Measurements from ENCODE around the gene IFITM5.

Gene IFITM5

DNA sequence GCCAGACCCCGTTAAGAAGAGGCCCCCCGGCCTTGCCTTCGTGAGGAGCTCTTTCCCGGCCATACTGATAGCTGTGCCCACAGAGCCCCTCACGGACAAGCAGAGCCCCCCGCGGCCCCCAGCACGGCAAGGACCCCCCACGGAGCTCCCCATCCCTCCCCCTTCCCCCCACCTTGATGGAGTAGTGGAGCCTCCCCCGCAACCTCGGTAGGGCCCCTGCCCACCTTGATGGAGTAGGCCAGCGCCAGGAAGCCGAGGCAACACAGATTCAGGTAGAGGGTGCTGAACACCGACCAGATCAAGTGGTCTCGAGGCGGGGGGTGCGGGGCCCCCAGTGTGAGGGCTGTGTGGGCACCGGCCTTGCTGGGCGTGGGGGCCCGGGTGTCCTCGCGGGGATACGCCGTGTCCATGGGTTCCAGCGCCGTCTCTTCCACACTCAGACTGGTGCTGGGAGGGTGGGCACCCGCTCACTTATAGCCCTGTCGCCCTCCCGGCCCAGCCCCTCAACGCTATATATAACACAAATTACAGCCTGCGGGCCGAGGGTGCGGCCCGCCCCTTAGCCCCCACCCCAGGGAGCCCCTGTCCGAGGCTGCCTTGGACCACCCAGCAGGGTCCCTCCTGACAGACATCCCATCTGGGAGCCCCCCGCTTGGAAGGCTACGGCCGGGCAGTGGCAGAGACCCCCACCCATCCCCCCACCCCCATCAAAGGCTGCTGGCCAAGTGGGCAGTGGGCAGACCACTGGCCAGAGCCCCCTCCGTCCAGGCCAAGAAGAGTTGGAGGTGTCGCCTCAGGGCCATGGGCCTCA lies at the start of gene IFITM5:
IFITM5 (minus strand) TSS at position 446 of the 811 bp plus-strand sequence; CDS start at position 410, 36 bp downstream.
- no peaks in the 10 kb centered on the region for H3K27me3 ChIP-seq (ENCODE audit: control insufficient read depth, insufficient read depth, low read length)
- H3K4me1 ChIP-seq (ENCODE audit: control insufficient read depth, low read depth, low read length), result peaks cover 10% of the 10 kb centered on the region
- H3K36me3 ChIP-seq (ENCODE audit: control insufficient read depth, low read depth, low read length), result peaks cover 5% of the 10 kb centered on the region
- H3K27ac ChIP-seq (ENCODE audit: low read length), result no peak within 1 kb of the TSS
- H3K9ac ChIP-seq (ENCODE audit: low read length), result no peak within 1 kb of the TSS
- no peaks in the 10 kb centered on the region for H3K9me3 ChIP-seq (ENCODE audit: control insufficient read depth, low read depth, low read length)
- no peak within 1 kb of the TSS for H3K4me3 ChIP-seq (ENCODE audit: low read length)

DNA sequence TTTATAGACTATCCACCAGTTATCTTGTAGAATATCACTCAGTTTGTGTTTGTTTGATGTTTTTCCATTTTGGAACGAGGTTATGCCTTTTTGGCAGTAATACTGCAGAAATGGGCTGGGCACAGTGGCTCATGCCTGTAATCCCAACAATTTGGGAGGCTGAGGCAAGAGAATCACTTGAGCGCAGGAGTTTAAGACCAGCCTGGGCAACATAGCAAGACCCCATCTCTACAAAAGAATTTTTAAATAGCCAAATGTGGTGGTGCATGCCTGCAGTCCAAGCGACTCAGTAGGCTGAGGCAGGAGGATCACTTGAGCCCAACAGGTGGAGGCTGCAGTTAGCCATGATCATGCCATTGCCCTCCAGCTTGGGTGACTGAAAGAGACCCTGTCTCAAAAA lies 47.2 kb upstream of the IFITM5 start:
- no peaks in the 10 kb centered on the region for H3K36me3 ChIP-seq (ENCODE audit: control insufficient read depth, low read depth, low read length)
- no peak overlapping the region for H3K4me3 ChIP-seq (ENCODE audit: low read length)
- H3K9me3 ChIP-seq (ENCODE audit: control insufficient read depth, low read depth, low read length), result no peaks in the 10 kb centered on the region
- no peaks in the 10 kb centered on the region for H3K27me3 ChIP-seq (ENCODE audit: control insufficient read depth, insufficient read depth, low read length)
- no peak overlapping the region for H3K9ac ChIP-seq (ENCODE audit: low read length)
- peaks cover 10% of the 10 kb centered on the region for H3K4me1 ChIP-seq (ENCODE audit: control insufficient read depth, low read depth, low read length)
- H3K27ac ChIP-seq (ENCODE audit: low read length), result no peak overlapping the region

DNA sequence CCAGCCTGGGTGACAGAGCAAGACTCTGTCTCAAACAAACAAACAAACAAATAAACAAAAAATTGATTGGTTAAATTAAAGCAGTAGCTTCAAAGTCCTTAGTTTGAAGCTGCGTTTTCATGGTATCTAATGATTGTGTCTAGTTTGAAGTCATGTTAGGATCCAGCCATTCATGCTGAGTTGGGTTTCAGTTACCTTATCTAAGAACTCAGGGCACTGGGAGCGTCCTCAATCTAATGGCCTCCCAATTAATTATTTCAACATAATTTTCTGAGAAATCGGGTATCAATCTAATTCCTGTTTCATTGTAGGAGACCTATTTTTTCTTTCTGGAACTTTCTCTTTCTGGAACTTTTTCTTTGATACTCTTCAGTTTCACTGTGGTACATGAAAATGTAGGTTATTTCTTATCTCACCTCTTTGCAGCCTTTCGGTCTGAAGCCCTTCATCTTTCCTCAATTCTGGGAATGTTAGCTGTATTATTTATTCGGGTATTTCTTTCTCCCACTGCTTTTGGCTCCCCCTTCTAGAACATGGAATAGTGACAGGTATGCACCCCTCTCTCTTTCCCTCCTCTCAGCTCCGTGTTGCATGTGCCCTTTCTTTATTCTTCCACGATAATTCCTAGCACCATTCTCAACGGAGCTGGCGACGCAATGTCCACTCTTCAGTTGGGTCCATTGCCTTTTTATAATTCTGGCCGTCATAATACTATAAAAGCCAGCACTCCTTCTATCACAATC lies 45.7 kb upstream of the IFITM5 start:
- H3K4me3 ChIP-seq (ENCODE audit: low read length), result no peak overlapping the region
- no peaks in the 10 kb centered on the region for H3K27me3 ChIP-seq (ENCODE audit: control insufficient read depth, insufficient read depth, low read length)
- no peaks in the 10 kb centered on the region for H3K9me3 ChIP-seq (ENCODE audit: control insufficient read depth, low read depth, low read length)
- no peak overlapping the region for H3K27ac ChIP-seq (ENCODE audit: low read length)
- peaks cover 25% of the 10 kb centered on the region for H3K4me1 ChIP-seq (ENCODE audit: control insufficient read depth, low read depth, low read length)
- H3K36me3 ChIP-seq (ENCODE audit: control insufficient read depth, low read depth, low read length), result no peaks in the 10 kb centered on the region
- H3K9ac ChIP-seq (ENCODE audit: low read length), result no peak overlapping the region

DNA sequence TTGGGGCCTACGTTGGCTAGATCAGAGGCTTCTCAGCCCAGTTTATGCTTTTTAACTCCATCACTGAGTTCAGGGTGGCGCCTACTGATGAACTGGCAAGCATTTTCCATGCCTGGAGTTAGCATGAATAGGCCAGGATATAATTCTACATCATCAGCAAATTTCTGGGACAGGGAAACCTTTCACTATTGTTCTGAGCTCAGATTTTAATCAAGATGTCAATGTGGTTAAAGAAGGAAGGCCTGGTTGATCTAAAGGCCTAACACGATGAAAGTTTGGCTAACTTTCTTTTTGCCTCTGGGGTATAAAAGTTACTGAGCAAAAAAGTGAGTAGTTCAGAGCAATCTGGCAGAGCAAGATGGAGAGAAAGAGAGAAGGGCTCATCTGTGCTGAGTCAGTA lies 43.0 kb upstream of the IFITM5 start:
- Histone ChIP-seq H3K27me3 (ENCODE audit: control insufficient read depth, insufficient read depth, low read length) (no peaks in the 10 kb centered on the region), H3K27ac (ENCODE audit: low read length) (no peak overlapping the region), H3K9me3 (ENCODE audit: control insufficient read depth, low read depth, low read length) (no peaks in the 10 kb centered on the region), H3K36me3 (ENCODE audit: control insufficient read depth, low read depth, low read length) (no peaks in the 10 kb centered on the region), H3K9ac (ENCODE audit: low read length) (no peak overlapping the region), H3K4me3 (ENCODE audit: low read length) (no peak overlapping the region), H3K4me1 (ENCODE audit: control insufficient read depth, low read depth, low read length) (peaks cover 27% of the 10 kb centered on the region)

DNA sequence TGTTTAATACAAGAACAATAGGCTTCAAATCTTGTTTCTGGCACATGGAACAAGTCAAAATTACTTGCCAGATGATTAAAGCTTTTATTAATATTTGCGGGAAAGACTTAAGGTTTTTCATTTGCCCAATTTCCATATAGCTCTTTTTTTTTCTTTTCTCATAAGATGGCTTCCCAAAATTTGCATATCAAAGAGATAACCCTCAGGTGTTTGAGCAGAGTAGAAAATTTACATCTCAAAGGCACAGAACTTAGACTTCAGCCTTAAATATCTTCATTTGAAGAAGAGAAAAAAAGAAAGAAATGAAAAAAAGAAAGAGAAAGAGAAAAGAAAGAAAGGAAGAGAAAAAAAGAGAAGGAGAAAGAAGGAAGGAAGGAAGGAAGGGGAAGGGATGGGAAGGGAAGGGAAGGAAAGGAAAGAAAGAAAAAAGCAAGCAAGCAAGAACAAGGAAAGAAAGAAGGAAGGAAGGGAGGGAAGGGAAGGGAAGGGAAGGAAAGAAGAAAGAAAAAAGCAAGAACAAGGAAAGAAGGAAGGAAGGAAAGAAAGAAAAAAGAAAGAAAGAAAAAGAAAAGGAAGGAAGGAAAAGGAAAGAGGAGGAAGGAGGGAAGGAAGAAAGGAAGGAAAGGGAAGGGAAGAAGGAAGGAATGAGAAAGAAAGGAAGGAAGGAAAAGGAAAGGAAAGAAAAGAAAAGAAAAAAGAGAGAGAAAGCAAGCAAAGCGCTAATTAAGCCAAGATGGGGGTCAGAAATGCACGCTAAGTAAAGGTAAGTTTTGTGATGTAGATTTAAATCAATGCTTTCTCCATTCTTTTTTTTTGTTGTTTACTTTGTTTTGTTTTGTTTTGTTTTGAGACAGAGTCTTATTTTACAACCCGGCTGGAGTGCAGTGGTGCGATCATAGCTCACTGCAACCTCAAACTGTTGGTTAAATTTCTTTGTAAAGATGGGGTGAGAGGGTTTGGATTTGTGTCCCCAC lies 41.5 kb upstream of the IFITM5 start:
- H3K36me3 ChIP-seq (ENCODE audit: control insufficient read depth, low read depth, low read length), result no peaks in the 10 kb centered on the region
- H3K4me1 ChIP-seq (ENCODE audit: control insufficient read depth, low read depth, low read length), result peaks cover 39% of the 10 kb centered on the region
- H3K4me3 ChIP-seq (ENCODE audit: low read length), result peak overlapping the region; percentile 30
- H3K27ac ChIP-seq (ENCODE audit: low read length), result peak overlapping the region; percentile 81
- H3K27me3 ChIP-seq (ENCODE audit: control insufficient read depth, insufficient read depth, low read length), result no peaks in the 10 kb centered on the region
- H3K9me3 ChIP-seq (ENCODE audit: control insufficient read depth, low read depth, low read length), result no peaks in the 10 kb centered on the region
- H3K9ac ChIP-seq (ENCODE audit: low read length), result peak overlapping the region; percentile 33

DNA sequence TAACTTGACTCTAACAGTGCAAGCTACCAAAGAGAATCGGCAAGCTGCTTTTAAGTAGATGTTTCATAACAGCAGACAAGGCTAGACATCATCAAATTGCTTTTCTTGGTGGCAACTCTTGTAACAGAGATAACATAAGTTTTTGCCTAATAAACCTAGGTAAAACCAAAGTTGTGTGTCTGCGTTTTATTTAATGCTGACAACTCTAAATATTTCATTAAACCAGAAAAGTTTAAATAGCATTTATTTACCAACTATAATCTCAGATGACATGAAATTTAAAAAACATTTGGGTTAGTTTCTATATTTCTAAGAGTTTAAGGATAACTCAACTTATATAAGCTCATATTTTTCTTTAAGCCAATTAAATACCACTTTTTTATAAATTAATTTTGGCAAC lies 40.6 kb upstream of the IFITM5 start:
- H3K27ac ChIP-seq (ENCODE audit: low read length), result peak overlapping the region; percentile 81
- H3K36me3 ChIP-seq (ENCODE audit: control insufficient read depth, low read depth, low read length), result no peaks in the 10 kb centered on the region
- peak overlapping the region; percentile 16 for H3K9ac ChIP-seq (ENCODE audit: low read length)
- H3K9me3 ChIP-seq (ENCODE audit: control insufficient read depth, low read depth, low read length), result no peaks in the 10 kb centered on the region
- no peaks in the 10 kb centered on the region for H3K27me3 ChIP-seq (ENCODE audit: control insufficient read depth, insufficient read depth, low read length)
- peaks cover 45% of the 10 kb centered on the region for H3K4me1 ChIP-seq (ENCODE audit: control insufficient read depth, low read depth, low read length)
- peak overlapping the region; percentile 30 for H3K4me3 ChIP-seq (ENCODE audit: low read length)

DNA sequence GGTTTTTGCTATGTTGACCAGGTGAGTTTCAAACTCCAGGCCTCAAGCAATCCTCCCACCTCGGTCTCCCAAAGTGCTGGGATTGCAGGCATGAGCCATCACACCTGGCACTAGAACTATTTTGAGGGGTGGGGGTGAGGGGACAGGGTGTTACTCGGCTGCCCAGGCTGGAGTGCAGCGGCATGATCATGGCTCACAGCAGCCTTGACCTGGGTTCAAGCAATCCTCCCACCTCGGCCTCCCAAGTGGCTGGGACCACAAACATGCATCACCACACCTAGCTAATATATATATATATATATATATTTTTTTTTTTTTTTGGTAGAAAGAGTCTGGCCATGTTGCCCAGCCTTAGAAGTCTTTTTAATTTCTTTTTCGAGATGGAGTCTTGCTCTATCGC lies 38.4 kb upstream of the IFITM5 start:
- Histone ChIP-seq H3K4me3 (ENCODE audit: low read length) (no peak overlapping the region), H3K9ac (ENCODE audit: low read length) (no peak overlapping the region), H3K27me3 (ENCODE audit: control insufficient read depth, insufficient read depth, low read length) (no peaks in the 10 kb centered on the region), H3K27ac (ENCODE audit: low read length) (no peak overlapping the region), H3K4me1 (ENCODE audit: control insufficient read depth, low read depth, low read length) (peaks cover 60% of the 10 kb centered on the region), H3K9me3 (ENCODE audit: control insufficient read depth, low read depth, low read length) (peaks cover 3% of the 10 kb centered on the region), H3K36me3 (ENCODE audit: control insufficient read depth, low read depth, low read length) (no peaks in the 10 kb centered on the region)

DNA sequence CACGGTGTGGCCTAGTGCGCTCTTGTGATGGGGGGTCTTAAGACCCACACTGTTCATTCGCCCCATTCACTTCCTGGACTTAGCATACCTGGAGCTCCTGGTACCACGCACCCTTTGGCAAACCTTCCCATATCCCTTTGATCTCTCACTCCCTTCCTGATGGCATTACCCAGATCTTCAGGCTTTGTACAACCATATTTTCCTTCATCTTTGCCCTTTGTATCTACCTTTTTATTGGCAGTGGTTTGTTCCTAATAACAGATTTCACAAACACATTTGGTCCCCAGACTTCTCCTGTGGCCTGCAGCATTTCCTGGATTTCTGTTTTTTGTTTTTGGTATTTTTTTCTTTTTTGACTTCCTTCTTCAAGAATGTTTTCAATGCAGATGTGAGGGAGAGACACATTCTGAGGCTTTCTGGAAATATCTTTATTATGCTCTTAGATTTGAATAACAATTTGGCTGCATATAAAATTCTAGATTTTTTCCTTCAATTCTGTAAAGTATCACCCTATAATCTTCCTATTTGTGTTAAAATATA lies 37.4 kb upstream of the IFITM5 start:
- H3K27me3 ChIP-seq (ENCODE audit: control insufficient read depth, insufficient read depth, low read length), result no peaks in the 10 kb centered on the region
- peaks cover 3% of the 10 kb centered on the region for H3K9me3 ChIP-seq (ENCODE audit: control insufficient read depth, low read depth, low read length)
- H3K9ac ChIP-seq (ENCODE audit: low read length), result no peak overlapping the region
- no peak overlapping the region for H3K27ac ChIP-seq (ENCODE audit: low read length)
- peaks cover 52% of the 10 kb centered on the region for H3K4me1 ChIP-seq (ENCODE audit: control insufficient read depth, low read depth, low read length)
- H3K4me3 ChIP-seq (ENCODE audit: low read length), result no peak overlapping the region
- H3K36me3 ChIP-seq (ENCODE audit: control insufficient read depth, low read depth, low read length), result no peaks in the 10 kb centered on the region

DNA sequence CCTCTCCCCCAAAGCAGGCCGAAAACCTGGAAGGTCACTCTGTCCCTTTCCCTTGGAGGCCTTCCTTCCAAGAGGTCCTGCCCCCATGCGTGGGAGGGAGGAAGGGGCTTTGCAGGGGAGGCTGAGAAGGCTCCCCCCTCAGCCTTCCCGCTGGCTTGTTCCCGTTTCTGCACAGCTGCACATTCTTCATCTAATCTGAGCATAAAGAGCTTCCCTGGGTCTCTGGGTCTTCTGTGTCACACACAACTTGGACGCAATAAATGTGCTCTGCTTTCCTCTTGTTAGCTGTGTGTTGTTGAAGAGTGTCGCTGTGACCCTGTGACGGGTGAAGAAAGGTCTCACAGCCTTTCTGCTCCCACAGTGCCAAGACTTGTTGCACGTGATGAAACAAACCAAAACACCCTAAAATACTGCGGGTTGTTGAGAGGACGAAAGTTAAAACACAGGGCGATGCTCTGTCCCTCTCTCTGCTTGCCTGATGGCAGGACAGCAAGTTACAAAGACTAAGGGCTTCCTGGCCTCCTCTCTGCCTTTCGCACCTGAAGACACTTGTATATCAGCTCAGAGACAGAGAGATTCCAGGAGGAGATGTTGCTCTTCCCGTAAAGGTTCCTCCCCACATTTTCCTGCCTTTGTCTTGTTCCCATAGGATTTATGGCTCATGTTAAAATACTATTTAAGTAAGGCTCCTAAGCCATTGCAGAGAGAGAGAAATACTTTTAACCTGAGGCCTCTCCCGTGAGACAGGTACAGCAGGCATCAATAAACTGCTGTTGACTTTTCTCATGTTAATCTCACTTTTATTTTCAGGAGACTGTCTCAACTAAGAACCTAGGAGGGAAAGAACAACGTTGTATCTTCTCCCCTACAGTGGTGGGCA lies 36.7 kb upstream of the IFITM5 start:
- H3K9ac ChIP-seq (ENCODE audit: low read length), result no peak overlapping the region
- peak overlapping the region; percentile 31 for H3K27ac ChIP-seq (ENCODE audit: low read length)
- no peaks in the 10 kb centered on the region for H3K27me3 ChIP-seq (ENCODE audit: control insufficient read depth, insufficient read depth, low read length)
- no peak overlapping the region for H3K4me3 ChIP-seq (ENCODE audit: low read length)
- H3K4me1 ChIP-seq (ENCODE audit: control insufficient read depth, low read depth, low read length), result peaks cover 45% of the 10 kb centered on the region
- peaks cover 3% of the 10 kb centered on the region for H3K9me3 ChIP-seq (ENCODE audit: control insufficient read depth, low read depth, low read length)
- H3K36me3 ChIP-seq (ENCODE audit: control insufficient read depth, low read depth, low read length), result no peaks in the 10 kb centered on the region

DNA sequence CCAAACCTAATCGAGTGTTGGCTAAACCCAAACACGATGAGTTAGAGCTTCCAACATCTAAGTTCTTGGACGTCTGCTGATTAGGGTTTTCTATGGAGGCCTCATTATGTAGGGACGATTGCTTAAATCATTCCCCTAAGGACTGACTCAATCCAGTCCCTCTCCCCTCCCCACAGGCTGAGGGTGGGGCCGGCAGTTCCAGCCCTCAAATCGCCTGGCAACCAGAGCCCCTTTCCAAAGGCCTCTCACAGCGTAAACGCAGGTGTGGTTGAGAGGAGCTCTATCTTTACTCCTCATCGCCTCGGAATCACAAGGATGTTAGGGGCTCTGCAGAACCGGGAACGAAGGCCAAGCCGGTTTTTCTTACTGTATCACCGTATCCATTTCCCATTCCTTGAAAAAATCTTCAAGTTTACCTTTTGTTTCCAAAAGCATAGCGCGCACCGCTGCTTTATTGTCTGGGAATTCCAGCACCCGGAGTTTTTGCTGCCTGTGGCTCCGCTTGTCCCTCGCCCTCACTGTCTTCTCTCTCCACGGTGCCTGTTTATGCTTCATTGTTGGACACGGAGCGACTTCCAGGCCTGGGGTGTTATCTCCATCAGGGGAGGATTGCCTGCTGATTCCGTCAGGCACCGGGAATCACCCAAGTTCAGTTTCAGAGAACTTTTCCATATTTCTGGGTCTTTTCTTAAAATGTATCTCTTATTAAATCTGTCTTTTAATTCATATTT lies 35.1 kb upstream of the IFITM5 start:
- Histone ChIP-seq H3K4me3 (ENCODE audit: low read length) (peak overlapping the region; percentile 31), H3K4me1 (ENCODE audit: control insufficient read depth, low read depth, low read length) (peaks cover 33% of the 10 kb centered on the region), H3K9ac (ENCODE audit: low read length) (peak overlapping the region; percentile 24), H3K9me3 (ENCODE audit: control insufficient read depth, low read depth, low read length) (peaks cover 3% of the 10 kb centered on the region), H3K27ac (ENCODE audit: low read length) (peak overlapping the region; percentile 66), H3K36me3 (ENCODE audit: control insufficient read depth, low read depth, low read length) (no peaks in the 10 kb centered on the region), H3K27me3 (ENCODE audit: control insufficient read depth, insufficient read depth, low read length) (no peaks in the 10 kb centered on the region)
